Fibroblast of skin of abdomen (primary cell): ENCODE results near the gene EXOC2.

Source experiments
- DNase-seq: peaks from one replicate; pipeline ENCODE4 v3.0.0-alpha.2; 2013

Gene EXOC2

DNA sequence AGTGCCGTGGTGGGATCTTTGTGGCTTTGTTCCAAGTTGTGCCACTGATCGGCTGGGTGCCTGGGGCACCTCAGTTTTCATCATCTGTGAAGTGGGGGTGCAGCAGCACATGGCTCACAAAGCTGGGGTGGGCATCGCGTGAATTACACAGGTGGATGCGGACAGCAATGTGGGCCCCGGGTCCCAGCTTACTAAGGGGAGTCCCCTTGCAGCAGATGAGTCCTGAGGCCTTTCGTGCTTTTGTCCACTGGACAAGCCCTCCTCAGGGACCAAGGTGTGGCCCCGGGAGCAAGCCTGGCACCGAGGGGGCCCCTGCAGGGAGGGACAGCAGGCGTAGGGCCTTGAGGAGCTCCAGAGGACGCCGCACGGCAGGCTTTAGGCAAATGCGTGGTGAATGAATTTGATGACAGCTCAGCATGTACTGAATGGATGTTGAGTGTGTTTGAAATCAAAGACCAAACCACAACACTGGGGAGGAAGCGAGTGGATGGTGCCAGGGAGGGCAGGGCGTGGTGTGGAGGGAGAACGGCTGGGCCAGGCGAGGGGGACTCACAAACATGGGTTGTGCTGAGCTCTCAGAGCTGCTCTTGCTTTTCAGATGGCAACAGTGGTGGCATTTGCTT is 248.2 kb downstream of the EXOC2 start:
- no peak for DNase-seq

DNA sequence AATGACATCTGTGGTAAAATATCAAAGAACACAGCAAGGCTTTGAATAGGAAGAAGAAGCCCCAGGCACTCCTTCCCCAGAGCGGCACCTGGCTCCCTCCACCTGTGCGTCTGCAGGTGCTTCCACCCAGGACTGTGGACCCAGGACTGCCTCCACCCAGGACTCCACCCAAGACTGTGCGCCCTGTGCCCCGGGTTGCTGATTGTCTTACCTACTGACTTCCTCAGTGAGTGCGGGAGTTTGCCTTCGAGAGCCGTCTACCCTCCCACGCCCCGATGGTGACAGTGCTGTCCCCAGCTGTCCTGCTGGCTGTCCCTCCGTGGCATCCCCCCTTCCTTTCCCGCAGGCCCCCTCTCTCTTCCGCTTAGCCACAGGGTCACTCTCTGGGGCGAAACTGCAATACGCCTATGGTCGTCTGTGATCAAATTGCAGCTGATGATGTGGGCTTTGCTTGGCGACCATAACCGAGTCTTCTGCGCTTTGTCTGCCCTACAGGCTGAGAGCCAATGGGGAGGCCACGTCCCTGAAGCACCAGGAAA is 249.2 kb downstream of the EXOC2 start:
- no peak for DNase-seq

DNA sequence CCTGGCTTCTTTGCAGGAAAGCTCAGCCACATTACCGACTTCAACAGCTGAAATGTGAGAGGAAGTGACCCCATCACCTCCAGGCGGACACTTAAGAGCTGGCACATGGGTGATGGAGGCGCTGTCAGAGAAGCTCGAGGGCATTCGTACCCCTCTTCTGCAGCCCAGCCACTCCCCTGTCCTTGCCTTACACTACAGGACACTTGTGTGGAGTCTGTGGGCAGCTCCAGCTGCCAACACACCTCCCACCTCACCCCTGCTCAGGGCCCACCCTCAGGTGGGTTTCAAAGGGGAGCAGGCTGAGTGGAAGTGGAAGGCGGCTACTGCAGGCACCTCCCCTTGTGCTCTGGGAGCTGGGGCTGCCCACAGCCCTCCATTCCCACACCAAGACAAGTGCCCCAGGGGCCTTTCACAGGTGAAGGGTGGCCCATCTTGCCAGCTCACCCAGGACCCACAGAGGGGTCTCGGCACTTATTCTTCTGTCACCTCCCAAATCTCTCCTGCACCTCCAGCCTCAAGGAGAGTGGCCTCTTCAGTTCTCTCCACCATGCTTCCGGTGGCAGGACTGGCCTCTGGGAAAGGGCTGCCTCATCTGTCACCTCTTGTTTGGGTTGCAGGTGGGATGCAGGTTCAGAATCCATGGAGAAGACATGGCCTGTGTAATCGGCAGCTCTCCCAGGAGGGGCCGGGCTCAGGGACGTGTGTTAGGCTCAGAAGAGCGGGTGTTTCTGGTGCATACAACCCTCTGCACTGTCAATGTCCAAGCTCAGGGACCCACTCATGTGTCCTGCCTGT is 251.6 kb downstream of the EXOC2 start:
- DNase-seq: no peak

DNA sequence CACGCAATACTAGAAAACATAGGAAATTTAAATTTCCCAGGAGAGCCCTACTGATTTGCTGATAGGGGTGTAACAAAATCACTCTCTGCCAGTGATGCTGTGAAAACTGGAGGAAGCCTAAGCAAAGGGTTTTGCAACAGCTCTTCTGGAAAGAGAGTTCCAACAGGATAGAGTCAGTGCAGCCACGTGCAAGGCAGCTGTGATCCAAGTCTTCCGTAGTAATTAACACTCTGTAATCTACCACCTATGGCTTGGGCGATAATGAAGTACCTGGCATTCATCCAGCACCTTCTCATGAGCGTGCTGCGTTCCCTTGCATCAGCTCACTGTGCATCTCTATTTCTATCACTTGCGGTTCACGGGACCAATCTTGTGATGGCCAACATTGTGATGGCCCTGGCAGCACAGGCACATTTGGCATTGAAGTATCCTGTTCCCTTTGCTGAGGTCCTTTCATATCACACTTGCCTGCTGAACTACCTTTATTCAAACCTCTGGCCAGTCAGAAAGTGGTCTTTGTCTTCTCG is 253.2 kb downstream of the EXOC2 start:
- DNase-seq: no peak

DNA sequence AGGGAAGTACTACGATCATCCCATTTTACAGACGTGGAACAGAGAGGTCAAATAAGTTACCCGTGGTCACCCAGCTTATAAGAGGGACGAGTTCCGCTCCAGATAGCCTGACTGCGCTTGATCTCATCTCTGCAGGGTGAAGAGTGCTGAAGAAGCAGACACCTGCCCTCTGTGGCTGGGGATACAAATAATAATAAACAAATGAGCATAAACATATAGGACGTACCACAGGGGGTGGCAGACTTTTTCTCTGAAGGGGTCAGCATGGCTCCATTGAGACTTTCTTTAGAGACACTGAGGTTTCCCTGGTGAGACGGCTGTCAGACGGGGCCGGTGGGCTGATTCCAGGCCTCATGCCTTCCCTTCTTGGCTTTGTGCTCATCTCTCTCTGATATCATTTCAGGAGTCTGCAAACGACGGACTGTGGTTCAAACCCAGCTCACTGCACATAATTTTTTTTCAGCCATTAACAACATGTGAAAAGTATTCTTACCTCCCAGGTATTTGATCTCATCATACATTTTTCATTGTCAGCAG is 254.2 kb downstream of the EXOC2 start:
- no peak for DNase-seq

DNA sequence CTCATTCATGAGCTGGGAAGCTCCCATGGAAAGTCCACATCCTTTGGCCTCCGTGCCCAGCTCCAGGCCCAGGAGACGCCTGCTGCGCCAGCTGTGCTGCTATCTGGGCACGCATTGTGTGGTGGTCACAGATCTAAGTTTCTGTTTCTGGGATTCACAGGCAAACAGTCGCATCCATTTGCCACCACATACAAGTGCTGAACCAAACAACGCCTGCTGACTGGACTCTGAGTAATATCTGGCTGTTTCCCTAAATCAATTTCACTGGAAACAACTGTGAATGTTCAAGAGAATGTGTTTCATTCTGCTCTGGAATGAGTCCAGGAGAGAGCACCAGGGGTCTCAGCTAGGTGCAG is 255.9 kb downstream of the EXOC2 start:
- no peak for DNase-seq

DNA sequence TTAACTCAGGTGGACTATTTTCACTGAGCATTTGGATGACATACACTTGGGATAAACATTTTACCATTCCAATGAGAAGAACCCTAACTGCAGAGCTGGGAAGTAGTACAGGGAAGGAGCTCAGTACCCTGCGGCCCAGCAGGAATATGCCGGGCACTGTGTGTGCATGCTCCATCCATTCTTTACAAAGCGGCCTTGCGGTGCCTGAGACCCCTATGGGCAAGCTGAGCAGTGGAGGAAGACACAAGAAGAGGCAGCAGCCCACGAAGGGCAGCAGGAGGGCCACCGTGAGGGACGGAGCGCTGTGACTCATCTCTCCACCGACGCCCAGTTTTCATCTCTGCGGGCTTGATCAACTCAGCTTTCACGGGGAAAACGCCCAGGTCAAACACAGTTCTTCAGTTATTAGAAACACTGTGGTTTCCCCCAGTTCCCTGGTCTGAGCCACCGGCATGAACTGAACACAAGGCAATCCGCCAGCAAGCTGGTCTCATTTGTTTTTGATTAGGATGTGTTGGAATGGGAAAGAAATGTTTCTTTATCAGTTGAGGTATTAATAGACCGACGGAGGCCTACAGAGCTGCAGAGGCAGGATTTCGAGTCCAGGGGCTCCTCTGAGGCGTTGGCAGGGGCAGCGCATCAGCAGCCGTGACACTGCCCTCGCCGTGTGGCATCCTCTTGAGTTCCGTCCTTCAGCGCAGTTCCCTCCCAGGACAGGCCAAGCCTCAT is 256.5 kb downstream of the EXOC2 start:
- peak; percentile 79 for DNase-seq

DNA sequence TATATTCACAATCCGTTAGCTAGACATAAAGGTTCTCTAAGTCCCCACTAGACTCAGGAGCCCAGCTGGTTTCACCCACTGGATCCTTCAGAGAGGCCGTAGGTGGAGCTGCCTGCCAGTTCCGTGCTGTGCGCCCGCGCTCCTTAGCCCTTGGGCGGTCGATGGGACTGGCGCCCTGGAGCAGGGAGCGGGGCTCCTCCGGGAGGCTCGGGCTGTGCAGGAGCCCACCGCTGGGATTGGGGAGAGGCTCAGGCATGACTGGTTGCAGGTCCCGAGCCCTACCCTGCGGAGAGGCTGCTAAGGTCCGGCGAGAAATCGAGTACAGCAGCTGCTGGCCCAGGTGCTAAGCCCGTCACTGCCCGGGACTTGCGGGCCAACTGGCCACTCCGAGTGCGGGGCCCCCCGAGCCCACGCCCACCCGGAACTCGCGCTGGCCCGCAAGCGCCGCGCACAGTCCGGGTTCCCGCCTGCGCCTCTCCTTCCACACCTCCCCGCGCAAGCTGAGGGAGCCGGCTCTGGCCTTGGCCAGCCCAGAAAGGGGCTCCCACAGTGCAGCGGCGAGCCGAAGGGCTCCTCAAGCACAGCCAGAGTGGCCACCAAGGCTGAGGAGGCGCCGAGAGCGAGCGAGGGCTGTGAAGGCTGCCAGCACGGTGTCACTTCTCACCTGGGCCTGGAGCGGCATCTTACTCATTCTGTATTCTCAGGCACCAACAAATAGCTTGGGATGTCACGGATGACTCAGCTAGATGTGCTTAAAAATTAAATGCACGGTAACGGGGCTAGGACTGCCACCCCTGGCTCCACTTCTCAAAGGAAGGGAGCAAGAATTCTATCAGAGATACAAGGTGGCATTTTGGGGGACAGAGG is 257.3 kb downstream of the EXOC2 start:
- DNase-seq: no peak
